Activated naive CD4-positive, alpha-beta T cell treated with anti-CD3 and anti-CD28 coated beads for 36 hours (primary cell): ENCODE data around the gene TP53BP2. TPM values are rescaled to one million over a fixed set of nuclear protein-coding genes. Genes with fewer than 3 reads are reported as not detected.

Experiments used
- CTCF ChIA-PET: fragments of 350-600 bp; sonication (Branson Sonifier 250); formaldehyde crosslinking; loops from one replicate; lab custom pipeline; 2021; ENCODE audit warnings: antibody characterized with exemption; lab: Charles Lee
- DNase-seq: peaks from one replicate; pipeline ENCODE4 v3.0.0-alpha.2; 2020
- H3K27ac Mint-ChIP-seq: one replicate; pipeline ENCODE4 v1.8.0; 2021; ENCODE audit warnings: mild to moderate bottlenecking, mixed read lengths
- H3K27me3 Mint-ChIP-seq: one replicate; pipeline ENCODE4 v1.8.0; 2021; ENCODE audit warnings: low read depth, mixed read lengths
- H3K36me3 Mint-ChIP-seq: one replicate; pipeline ENCODE4 v1.8.0; 2021; ENCODE audit warnings: low read depth, mixed read lengths
- H3K4me1 Mint-ChIP-seq: one replicate; pipeline ENCODE4 v1.8.0; 2021; ENCODE audit warnings: low read depth, mixed read lengths
- H3K4me3 Mint-ChIP-seq: one replicate; pipeline ENCODE4 v1.8.0; 2021; ENCODE audit warnings: mild to moderate bottlenecking, moderate library complexity, mixed read lengths
- H3K9me3 Mint-ChIP-seq: one replicate; pipeline ENCODE4 v1.8.0; 2021; ENCODE audit warnings: mixed read lengths
- intact Hi-C: fragments of 100-400 bp; cut with micrococcal nuclease; formaldehyde crosslinking; loops from one replicate; pipeline ENCODE4 v1.15.1; 2023
- total RNA-seq, 2 experiments: library from RNA; stranded (reverse); gene quantifications; one replicate each; pipeline ENCODE4 v1.2.3, GENCODE V29; 2021

TP53BP2 gene
- total RNA-seq, 2 experiments from 2014 or later, result 40.8 to 44.2 TPM

DNA sequence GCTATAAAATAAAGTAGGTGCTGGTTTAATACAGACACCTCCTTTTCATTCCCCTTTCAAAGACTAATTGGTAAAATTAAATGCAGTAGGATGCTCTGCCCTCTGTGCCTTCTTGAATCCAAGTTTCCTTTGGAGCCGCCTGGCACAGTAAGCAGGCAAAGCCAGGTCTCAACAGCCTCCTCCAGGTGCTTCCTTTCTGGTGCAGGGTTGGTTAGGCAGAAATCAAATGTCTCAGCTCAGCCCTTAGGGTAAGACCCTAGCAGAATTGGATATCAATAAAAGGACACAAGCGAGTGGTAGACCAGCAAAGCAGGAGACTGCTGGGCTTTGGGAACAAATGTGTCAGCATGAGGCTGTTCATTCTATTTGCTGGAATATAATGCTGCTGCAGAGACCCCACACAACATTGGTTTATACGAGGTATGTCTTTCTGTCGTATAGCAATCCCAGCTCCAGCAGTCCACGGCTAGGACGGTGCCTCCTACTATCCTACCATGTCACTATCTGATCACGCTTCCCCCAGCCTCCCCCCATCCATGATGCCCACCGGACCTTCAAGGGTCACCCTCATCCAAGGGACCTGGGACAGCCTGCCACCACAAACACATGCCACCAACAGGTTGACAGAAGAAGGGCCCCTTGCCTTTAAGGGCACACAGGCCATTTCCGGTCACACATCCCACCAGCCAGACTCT is 75.0 kb downstream of the TP53BP2 start:
- no peak for DNase-seq
- Mint-ChIP-seq H3K4me1 (peaks cover 25% of the 10 kb centered on the region), H3K27ac (no peak overlapping the region), H3K4me3 (no peak overlapping the region), H3K9me3 (no peaks in the 10 kb centered on the region), H3K27me3 (no peaks in the 10 kb centered on the region), H3K36me3 (peaks cover 23% of the 10 kb centered on the region)
- CTCF ChIA-PET, result interaction anchor here (1.0 to 2.1 kb wide), 2 partner anchors 21 to 60 kb away, joined by 3 to 8 read pairs; no protein-coding TSS in a partner anchor
- intact Hi-C loops, result no loop called here

DNA sequence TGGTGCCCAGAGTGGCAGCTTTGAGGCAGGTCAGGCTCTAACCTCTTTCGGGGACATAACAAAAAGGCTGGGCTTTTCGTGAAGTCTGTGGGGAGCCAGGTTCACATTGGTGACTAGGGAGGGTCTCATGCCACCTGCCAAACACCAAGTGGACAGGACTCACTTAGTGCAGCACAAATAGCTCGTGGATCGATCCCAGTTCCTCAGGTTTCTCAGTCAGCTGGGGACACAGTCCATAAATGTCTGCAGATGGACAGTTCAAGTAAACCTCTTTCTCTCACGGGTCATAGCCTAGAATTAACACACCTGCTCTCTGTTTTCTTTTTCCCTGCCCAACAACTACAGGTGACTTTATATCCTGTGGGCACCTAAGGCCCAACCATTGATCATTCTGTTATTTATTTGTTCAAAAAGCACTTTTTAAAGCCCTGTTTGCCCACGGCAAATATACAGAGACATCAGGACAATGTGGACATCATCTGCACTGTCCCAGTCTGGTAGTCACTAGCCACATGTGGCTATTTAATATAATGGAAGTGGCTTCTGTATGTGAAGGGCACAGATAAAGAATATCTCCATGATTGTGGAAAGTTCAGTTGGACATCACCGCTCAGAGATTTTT is 79.9 kb downstream of the TP53BP2 start:
- no peak overlapping the region for H3K27ac Mint-ChIP-seq
- CTCF ChIA-PET, result interaction anchor here (2.2 kb wide), 1 partner anchor 17 kb away, joined by 7 read pairs; no protein-coding TSS in a partner anchor
- no peaks in the 10 kb centered on the region for H3K9me3 Mint-ChIP-seq
- H3K27me3 Mint-ChIP-seq, result no peaks in the 10 kb centered on the region
- no peak overlapping the region for H3K4me3 Mint-ChIP-seq
- intact Hi-C loops, result no loop called here
- peaks cover 16% of the 10 kb centered on the region for H3K36me3 Mint-ChIP-seq
- no peaks in the 10 kb centered on the region for H3K4me1 Mint-ChIP-seq
- no peak for DNase-seq

DNA sequence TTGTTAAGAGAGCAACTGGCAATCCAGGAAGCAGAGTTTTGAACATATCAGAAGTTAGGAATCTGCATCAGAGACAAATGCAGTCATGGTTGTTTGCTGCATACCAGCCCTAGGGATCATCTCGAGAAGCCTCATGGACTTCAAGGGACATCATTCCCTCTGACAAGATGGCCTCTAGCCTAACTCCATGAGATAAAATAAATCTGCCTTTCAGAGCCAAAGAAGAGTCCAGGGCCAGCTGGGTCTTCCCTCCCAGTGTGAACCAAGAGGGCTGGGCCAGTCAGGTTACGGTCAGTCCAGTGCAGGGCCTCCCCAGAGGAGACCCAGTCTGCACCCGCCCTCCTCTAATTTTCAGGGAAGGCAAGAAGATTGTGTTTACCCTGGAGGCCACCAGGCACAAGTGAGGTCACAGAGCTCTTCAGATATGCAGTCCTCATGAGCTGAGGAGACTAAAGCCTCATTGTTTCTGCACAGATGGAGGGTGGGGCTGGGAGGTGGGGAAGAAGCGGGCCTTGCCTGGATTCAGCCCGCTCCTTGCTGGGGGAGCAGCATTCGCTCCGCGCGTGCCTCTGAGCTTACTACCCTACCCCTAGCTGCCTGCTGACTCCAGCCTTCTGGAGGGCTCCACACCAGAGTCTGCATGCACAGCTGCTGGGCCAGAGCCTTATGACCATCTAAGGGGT is 80.6 kb downstream of the TP53BP2 start:
- H3K27ac Mint-ChIP-seq, result no peak overlapping the region
- no peaks in the 10 kb centered on the region for H3K4me1 Mint-ChIP-seq
- intact Hi-C loops, result no loop called here
- H3K9me3 Mint-ChIP-seq, result no peaks in the 10 kb centered on the region
- CTCF ChIA-PET, result interaction anchor here (2.2 kb wide), 2 partner anchors 16 to 67 kb away, joined by 7 read pairs; no protein-coding TSS in a partner anchor
- no peak for DNase-seq
- H3K27me3 Mint-ChIP-seq, result no peaks in the 10 kb centered on the region
- H3K4me3 Mint-ChIP-seq, result no peak overlapping the region
- H3K36me3 Mint-ChIP-seq, result peaks cover 16% of the 10 kb centered on the region

DNA sequence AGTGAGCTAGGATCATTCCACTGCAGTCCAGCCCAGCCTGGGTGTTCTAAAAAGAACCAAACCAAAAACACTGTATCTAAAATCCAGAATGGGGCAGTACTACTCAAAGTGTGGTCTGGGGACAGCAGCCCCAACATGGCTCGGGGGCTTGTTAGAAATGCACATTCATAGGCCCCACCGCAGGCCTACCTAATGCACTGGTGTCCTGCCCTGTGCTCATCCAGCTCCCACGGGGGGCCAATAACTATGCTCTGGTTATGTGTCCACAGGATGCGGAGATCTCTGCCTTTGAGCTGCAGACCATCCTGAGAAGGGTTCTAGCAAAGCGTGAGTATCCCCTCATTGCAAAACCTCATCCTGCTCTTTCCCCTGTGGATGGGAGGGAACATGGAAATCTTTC is 81.9 kb downstream of the TP53BP2 start:
- no peaks in the 10 kb centered on the region for H3K9me3 Mint-ChIP-seq
- peaks cover 10% of the 10 kb centered on the region for H3K36me3 Mint-ChIP-seq
- DNase-seq, result no peak
- no peaks in the 10 kb centered on the region for H3K27me3 Mint-ChIP-seq
- H3K27ac Mint-ChIP-seq, result no peak overlapping the region
- no peaks in the 10 kb centered on the region for H3K4me1 Mint-ChIP-seq
- CTCF ChIA-PET, result interaction anchor here (2.2 kb wide), 2 partner anchors 15 to 65 kb away, joined by 7 read pairs; no protein-coding TSS in a partner anchor
- H3K4me3 Mint-ChIP-seq, result no peak overlapping the region
- intact Hi-C loops, result no loop called here

DNA sequence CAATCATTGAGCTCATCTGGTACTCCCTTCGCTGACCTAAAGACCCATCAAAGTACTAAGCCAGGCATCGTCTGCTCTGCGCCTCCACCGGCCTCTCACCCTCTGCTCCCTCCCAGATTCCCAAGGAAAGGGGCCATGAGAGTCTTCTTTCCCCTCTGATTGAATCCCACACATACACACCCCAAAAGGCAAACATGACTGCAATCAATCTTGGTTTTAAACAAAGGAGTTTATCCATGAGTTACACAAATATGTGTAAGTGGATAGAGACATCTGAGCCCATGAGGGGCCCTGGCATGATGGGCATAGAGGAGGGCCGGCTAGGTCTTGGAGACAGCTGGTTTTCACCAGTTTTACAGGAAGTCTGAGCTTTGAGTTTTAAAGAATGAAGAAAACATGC is 82.5 kb downstream of the TP53BP2 start:
- no peaks in the 10 kb centered on the region for H3K9me3 Mint-ChIP-seq
- CTCF ChIA-PET, result interaction anchor here (1.4 to 2.2 kb wide), 2 partner anchors 14 to 65 kb away, joined by 5 to 7 read pairs; no protein-coding TSS in a partner anchor
- no peak for DNase-seq
- peak overlapping the region; percentile 46 for H3K27ac Mint-ChIP-seq
- no peaks in the 10 kb centered on the region for H3K4me1 Mint-ChIP-seq
- intact Hi-C loops, result no loop called here
- no peaks in the 10 kb centered on the region for H3K27me3 Mint-ChIP-seq
- no peak overlapping the region for H3K4me3 Mint-ChIP-seq
- H3K36me3 Mint-ChIP-seq, result peaks cover 8% of the 10 kb centered on the region

DNA sequence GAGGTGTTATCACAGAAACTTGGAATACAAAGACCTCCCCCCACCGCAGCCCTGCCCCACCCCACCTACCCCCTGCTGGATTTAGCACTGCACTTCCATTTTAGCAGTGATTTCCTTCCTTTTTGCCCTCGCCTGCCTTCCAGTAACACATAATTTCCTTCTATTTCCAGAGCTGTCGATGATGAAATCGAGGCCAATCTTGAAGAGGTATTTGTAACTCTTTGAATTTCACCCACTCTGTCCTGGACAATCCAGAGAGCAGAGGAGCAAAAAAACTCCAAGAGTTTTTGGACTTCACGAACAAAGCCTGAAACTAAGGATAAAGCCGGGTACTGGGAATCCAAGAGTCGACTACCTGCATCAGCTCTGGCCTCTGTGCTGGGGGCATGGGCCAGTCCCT is 84.3 kb downstream of the TP53BP2 start:
- no peaks in the 10 kb centered on the region for H3K27me3 Mint-ChIP-seq
- H3K9me3 Mint-ChIP-seq, result no peaks in the 10 kb centered on the region
- H3K27ac Mint-ChIP-seq, result no peak overlapping the region
- H3K36me3 Mint-ChIP-seq, result peaks cover 10% of the 10 kb centered on the region
- H3K4me1 Mint-ChIP-seq, result no peaks in the 10 kb centered on the region
- CTCF ChIA-PET, result interaction anchor here (0.9 to 2.4 kb wide), 3 partner anchors 12 to 66 kb away, joined by 3 to 12 read pairs (median 3); no protein-coding TSS in a partner anchor
- H3K4me3 Mint-ChIP-seq, result no peak overlapping the region
- intact Hi-C loops, result no loop called here
- no peak for DNase-seq

DNA sequence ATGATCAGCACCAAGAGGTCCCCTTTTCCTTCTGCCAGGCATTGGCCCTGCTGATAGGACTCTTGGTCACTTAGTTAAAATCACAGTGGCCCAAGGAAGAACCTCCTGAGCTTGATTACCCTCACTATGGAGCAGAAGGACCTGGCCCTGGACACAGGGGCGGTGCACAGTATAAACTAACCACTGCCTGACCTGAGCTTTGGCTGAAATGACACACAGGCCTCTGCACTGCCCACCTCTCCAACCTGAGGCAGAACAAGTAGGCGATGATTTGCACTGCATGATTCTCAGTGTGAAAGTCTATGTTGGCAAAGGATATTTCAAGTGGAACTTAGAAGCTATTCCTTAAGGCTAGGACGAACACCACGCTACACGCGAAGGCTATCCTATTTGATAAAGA is 84.9 kb downstream of the TP53BP2 start:
- Mint-ChIP-seq H3K27ac (no peak overlapping the region), H3K27me3 (no peaks in the 10 kb centered on the region), H3K9me3 (no peaks in the 10 kb centered on the region), H3K36me3 (peaks cover 10% of the 10 kb centered on the region), H3K4me3 (no peak overlapping the region), H3K4me1 (no peaks in the 10 kb centered on the region)
- DNase-seq, result no peak
- intact Hi-C loops, result no loop called here
- CTCF ChIA-PET, result interaction anchor here (0.9 to 2.4 kb wide), 3 partner anchors 11 to 65 kb away, joined by 3 to 12 read pairs (median 3); no protein-coding TSS in a partner anchor

DNA sequence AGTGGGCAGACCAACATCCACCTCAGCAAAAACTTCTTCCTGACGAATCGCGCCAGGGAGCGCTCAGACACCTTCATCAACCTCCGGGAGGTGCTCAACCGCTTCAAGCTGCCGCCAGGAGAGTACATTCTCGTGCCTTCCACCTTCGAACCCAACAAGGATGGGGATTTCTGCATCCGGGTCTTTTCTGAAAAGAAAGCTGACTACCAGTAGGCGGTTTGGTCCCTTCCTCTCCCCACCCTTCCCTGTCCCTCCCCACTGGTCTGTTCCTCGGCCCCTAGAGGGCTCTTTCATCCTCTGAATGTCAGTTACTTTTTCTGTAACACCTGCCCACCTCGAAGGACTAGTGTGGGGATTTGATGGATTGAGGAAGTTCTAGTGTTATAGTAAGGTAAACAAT is 86.5 kb downstream of the TP53BP2 start:
- no peak overlapping the region for H3K4me3 Mint-ChIP-seq
- peaks cover 10% of the 10 kb centered on the region for H3K36me3 Mint-ChIP-seq
- no peak overlapping the region for H3K27ac Mint-ChIP-seq
- CTCF ChIA-PET, result interaction anchor here (2.4 kb wide), 1 partner anchor 10 kb away, joined by 12 read pairs; no protein-coding TSS in a partner anchor
- peak; percentile 11 for DNase-seq
- H3K4me1 Mint-ChIP-seq, result no peaks in the 10 kb centered on the region
- H3K9me3 Mint-ChIP-seq, result no peaks in the 10 kb centered on the region
- intact Hi-C loops, result no loop called here
- H3K27me3 Mint-ChIP-seq, result no peaks in the 10 kb centered on the region

DNA sequence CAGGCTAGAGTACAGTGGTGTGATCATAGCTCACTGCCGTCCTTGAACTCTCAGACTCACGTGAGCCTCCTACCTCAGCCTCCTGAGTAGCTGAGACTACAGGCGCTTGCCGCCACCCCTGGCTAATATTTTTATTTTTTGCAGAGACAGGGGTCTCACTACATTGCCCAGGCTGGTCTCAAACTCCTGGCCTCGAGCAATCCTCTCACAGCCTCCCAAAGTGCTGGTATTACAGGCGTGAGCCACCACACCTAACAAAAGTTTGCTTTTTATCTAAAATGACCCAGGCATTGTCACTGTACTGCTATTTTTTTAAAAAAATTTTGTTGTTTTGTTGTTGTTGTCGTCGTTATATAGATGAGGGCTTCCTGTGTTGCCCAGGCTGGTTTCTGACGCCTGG is 87.0 kb downstream of the TP53BP2 start:
- no peaks in the 10 kb centered on the region for H3K9me3 Mint-ChIP-seq
- intact Hi-C loops, result no loop called here
- no peaks in the 10 kb centered on the region for H3K27me3 Mint-ChIP-seq
- no peak overlapping the region for H3K4me3 Mint-ChIP-seq
- DNase-seq, result no peak
- CTCF ChIA-PET, result no interaction called here
- H3K4me1 Mint-ChIP-seq, result no peaks in the 10 kb centered on the region
- peaks cover 10% of the 10 kb centered on the region for H3K36me3 Mint-ChIP-seq
- H3K27ac Mint-ChIP-seq, result no peak overlapping the region

DNA sequence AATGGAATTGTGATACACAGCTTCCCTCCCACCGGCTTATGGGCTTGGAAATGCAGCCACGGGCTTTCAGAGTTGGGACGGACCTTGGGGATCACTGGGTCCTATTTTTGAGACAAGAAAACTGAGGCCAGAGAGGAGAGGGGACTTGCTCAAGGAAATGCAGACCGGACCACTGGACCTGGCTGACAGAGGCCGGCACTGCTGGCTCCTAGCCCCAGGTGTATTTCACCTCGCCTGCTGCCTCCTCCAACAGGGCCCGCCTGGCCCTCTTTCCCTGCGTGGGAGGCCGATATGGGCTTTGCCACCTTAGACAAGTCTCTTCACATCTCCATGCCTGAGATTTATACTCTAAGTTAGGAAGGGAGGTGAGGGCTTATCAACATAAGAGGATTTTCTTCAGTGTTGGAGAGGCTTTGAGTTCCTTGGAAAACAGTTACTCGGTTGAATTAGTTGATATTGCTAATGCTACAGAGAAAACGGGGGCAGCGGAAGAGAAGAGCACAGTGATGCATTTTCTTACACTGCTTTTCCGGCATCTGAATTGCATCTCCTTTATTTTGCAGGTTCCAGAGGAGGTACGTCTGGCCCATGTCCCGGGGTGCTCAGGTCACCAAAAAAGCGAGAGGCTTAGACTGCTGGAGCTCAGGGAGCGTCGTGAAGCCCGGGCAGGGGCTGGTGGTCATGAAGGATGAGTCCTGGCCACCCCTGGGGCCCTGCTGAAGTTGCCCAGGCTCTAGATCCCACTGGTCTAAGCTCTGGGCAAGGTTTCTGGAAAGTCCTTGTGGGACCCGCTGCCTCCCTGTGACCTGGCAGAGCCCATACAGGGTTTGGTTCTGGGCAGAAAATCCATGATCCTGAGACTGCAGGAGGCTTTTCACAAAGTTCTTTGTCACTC is 88.7 kb downstream of the TP53BP2 start:
- Mint-ChIP-seq H3K36me3 (peaks cover 9% of the 10 kb centered on the region), H3K27ac (no peak overlapping the region), H3K4me3 (no peak overlapping the region), H3K9me3 (no peaks in the 10 kb centered on the region), H3K4me1 (no peaks in the 10 kb centered on the region), H3K27me3 (no peaks in the 10 kb centered on the region)
- no peak for DNase-seq
- CTCF ChIA-PET, result no interaction called here
- intact Hi-C loops, result no loop called here

DNA sequence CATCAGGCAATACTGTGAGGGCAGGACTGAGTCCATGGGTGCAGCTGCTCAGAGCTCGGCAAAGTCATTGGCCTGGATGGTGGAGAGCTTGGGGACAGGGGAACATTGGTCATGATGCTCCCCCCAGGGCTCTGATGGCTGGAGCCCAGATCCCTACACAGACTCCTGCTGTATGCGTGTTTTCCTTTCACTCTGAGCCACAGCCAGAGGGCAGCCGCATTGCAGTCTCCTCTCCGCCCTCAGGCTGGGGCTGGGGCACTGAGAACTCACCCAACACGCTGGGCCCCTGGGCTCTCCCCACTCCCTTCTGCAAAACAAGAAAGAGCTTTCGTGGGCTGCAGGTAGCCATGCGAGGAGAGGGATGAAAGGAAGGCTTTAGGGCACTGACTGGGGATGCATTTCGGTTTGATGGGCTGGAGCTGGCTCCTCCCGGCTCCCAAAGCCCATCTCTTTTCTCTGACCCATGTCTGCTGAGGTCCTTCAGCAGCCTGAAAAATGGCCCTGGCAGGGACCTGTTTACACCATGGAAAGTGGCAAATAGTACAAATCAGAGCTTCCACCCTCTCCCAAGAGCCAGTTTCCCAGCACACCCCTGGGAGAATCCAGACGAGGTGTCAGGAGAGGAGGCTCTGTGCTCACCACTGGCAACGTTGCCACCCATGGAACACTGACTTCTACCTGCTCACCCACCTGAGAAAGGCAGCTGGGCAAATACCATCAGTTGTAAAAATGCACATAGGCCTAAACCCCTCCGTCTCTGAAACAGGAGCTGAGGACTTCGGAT is 89.6 kb downstream of the TP53BP2 start:
- H3K36me3 Mint-ChIP-seq, result peaks cover 9% of the 10 kb centered on the region
- no peaks in the 10 kb centered on the region for H3K4me1 Mint-ChIP-seq
- H3K27me3 Mint-ChIP-seq, result no peaks in the 10 kb centered on the region

More for the DNA sequence above, 89.6 kb downstream of the TP53BP2 start:
- intact Hi-C loops, result no loop called here
- CTCF ChIA-PET, result no interaction called here
- Mint-ChIP-seq H3K9me3 (no peaks in the 10 kb centered on the region), H3K4me3 (no peak overlapping the region), H3K27ac (no peak overlapping the region)
- DNase-seq, result no peak
